Measurements from ENCODE around the gene HECW1. TPM values are rescaled to one million over a fixed set of nuclear protein-coding genes. Genes with fewer than 3 reads are reported as not detected.

The HECW1 gene
- total RNA-seq, 3 donors from 2014 or later, result 0.76 to 1.6 (median 1.2) TPM

GRCh38 chr7:43085992-43086391 lies 26.5 kb upstream of the HECW1 start:
- no peak for ATAC-seq
- no peak overlapping the region for H3K4me3 ChIP-seq

GRCh38 chr7:43092819-43093218 lies 19.6 kb upstream of the HECW1 start:
- no peak for TF ChIP-seq CTCF (IDR thresholded peaks at IDR 0.05)
- H3K9me3 ChIP-seq, result no peaks in the 10 kb centered on the region
- DNase-seq, result no peak
- intact Hi-C loops (cut with DNase I, micrococcal nuclease), result no loop called here
- ATAC-seq, result no peak
- no peaks in the 10 kb centered on the region for H3K36me3 ChIP-seq (ENCODE audit: low read depth)
- H3K4me1 ChIP-seq (ENCODE audit: low read depth), result no peaks in the 10 kb centered on the region
- no peak overlapping the region for H3K4me3 ChIP-seq

More at GRCh38 chr7:43085992-43086391, 26.5 kb upstream of the HECW1 start:
- H3K36me3 ChIP-seq (ENCODE audit: low read depth), result no peaks in the 10 kb centered on the region
- no peaks in the 10 kb centered on the region for H3K9me3 ChIP-seq
- DNase-seq, result no peak
- intact Hi-C loops (cut with DNase I, micrococcal nuclease), result no loop called here
- no peak for TF ChIP-seq CTCF (IDR thresholded peaks at IDR 0.05)
- no peaks in the 10 kb centered on the region for H3K4me1 ChIP-seq (ENCODE audit: low read depth)

GRCh38 chr7:43096875-43097274 lies 15.6 kb upstream of the HECW1 start:
- no peak for ATAC-seq
- Histone ChIP-seq H3K4me3 (no peak overlapping the region), H3K9me3 (no peaks in the 10 kb centered on the region), H3K4me1 (ENCODE audit: low read depth) (no peaks in the 10 kb centered on the region), H3K36me3 (ENCODE audit: low read depth) (no peaks in the 10 kb centered on the region)
- no peak for TF ChIP-seq CTCF (IDR thresholded peaks at IDR 0.05)
- no peak for DNase-seq
- intact Hi-C loops (cut with DNase I, micrococcal nuclease), result no loop called here

GRCh38 chr7:43099750-43100149 lies 12.7 kb upstream of the HECW1 start:
- intact Hi-C loops (cut with DNase I, micrococcal nuclease), result no loop called here
- no peak for ATAC-seq
- H3K4me1 ChIP-seq (ENCODE audit: low read depth), result no peaks in the 10 kb centered on the region

GRCh38 chr7:43104874-43105520 lies 7.5 kb upstream of the HECW1 start:
- intact Hi-C loops (cut with DNase I, micrococcal nuclease), result no loop called here
- Histone ChIP-seq H3K9me3 (no peaks in the 10 kb centered on the region), H3K4me3 (no peak overlapping the region), H3K4me1 (ENCODE audit: low read depth) (no peaks in the 10 kb centered on the region), H3K36me3 (ENCODE audit: low read depth) (no peaks in the 10 kb centered on the region)
- no peak for TF ChIP-seq CTCF (IDR thresholded peaks at IDR 0.05)
- DNase-seq (no peak), ATAC-seq (no peak)

More at GRCh38 chr7:43099750-43100149, 12.7 kb upstream of the HECW1 start:
- H3K36me3 ChIP-seq (ENCODE audit: low read depth), result no peaks in the 10 kb centered on the region
- no peak for DNase-seq
- H3K4me3 ChIP-seq, result no peak overlapping the region
- H3K9me3 ChIP-seq, result no peaks in the 10 kb centered on the region
- no peak for TF ChIP-seq CTCF (IDR thresholded peaks at IDR 0.05)
